GM12878 (cell line): ENCODE data around the gene RBMS3.

Source experiments
- BHLHE40 ChIP-seq, 2 experiments: fragments of 450-650 bp in 1 of 2; IDR thresholded peaks; 2 replicates each; pipeline ENCODE4 v1.6.1; 2011 to 2017; ENCODE audit warnings: low read depth in 2 of 2, borderline replicate concordance in 1 of 2, improper control_type of control experiment in 1 of 2, low read length in 1 of 2, mild to moderate bottlenecking in 1 of 2
- EZH2 ChIP-seq: IDR thresholded peaks from 2 replicates; pipeline ENCODE4 v1.6.1; 2012; ENCODE audit warnings: low read depth, mild to moderate bottlenecking, control low read depth, inconsistent platforms, low read length, borderline replicate concordance; ENCODE audit not compliant: control insufficient read depth
- LARP7 ChIP-seq: fragments of 450-650 bp; IDR thresholded peaks from 2 replicates; pipeline ENCODE4 v1.6.1; 2017; ENCODE audit warnings: mild to moderate bottlenecking
- REST ChIP-seq: IDR thresholded peaks from 2 replicates; pipeline ENCODE4 v1.6.1; 2012; ENCODE audit warnings: mild to moderate bottlenecking, low read depth, low read length
- TF ChIP-seq, protein P1 (sequence below): IDR thresholded peaks from 2 replicates; pipeline ENCODE4 v1.6.1; 2011; ENCODE audit warnings: borderline replicate concordance, low read depth, mild to moderate bottlenecking, moderate library complexity, mixed read lengths, low read length; ENCODE audit not compliant: insufficient read depth; ENCODE audit errors: extremely low read length

DNA sequence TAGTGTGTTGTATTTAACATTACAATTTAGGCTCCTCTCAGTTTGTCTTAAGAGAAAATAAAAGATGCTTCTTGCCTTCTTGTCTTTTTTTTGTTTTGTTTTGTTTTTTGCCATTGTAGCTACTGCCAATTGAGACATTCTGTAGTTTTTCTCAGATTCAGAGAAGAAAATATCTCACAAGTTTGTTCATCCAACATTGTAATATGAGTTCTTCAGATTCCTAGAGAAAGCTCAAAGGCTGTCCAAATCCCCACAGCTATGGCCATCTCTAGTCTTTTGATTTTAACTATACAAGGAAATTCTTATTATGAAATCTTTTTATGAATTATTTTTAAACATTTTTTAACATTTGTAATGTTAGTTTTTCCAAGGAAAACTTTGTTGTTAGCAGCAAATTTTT lies 264.7 kb downstream of the RBMS3 start:
- TF ChIP-seq EZH2 (no peak), LARP7 (no peak), REST (no peak), BHLHE40 (IDR thresholded peaks at IDR 0.05; ENCODE audit: borderline replicate concordance in 1 of 2, low read depth in 2 of 2, low read length in 1 of 2) (no peak)
- TF ChIP-seq, protein P1, sequence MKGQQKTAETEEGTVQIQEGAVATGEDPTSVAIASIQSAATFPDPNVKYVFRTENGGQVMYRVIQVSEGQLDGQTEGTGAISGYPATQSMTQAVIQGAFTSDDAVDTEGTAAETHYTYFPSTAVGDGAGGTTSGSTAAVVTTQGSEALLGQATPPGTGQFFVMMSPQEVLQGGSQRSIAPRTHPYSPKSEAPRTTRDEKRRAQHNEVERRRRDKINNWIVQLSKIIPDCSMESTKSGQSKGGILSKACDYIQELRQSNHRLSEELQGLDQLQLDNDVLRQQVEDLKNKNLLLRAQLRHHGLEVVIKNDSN = no peak
